Heart left ventricle (tissue), 16 donors: Measurements from ENCODE around the gene LZTFL1. TPM values are rescaled to one million over a fixed set of nuclear protein-coding genes. Genes with fewer than 3 reads are reported as not detected.

Experiments used
- ATAC-seq, 4 donors: fragments of 200-7000 bp; cut with Tn5 transposase; one replicate each; pipeline ENCODE4 v1.9.1; 2020 to 2022; ENCODE audit warnings: moderate library complexity in 4 of 4, mild to moderate bottlenecking in 3 of 4, moderate number of reproducible peaks in 1 of 4
- DNase-seq, 5 donors: peaks; one replicate each; pipeline ENCODE4 v3.0.0-alpha.2; 2020
- H3K27ac ChIP-seq, 12 donors: fragments of 200-600 bp; sonication (generic) in 4 of 12; one replicate each; pipeline versions ENCODE4 v1.5.0 to v1.8.0; 2016 to 2022; ENCODE audit warnings: mild to moderate bottlenecking in 2 of 12
- H3K27me3 ChIP-seq, 9 donors: fragments of 200-600 bp; sonication (generic) in 2 of 9; one replicate each; pipeline versions ENCODE4 v1.5.1 to v1.8.0; 2016 to 2022; ENCODE audit warnings: mild to moderate bottlenecking in 3 of 9
- H3K36me3 ChIP-seq, 9 donors: fragments of 200-600 bp; sonication (generic) in 2 of 9; one replicate each; pipeline versions ENCODE4 v1.5.0 to v1.8.0; 2018 to 2022; ENCODE audit warnings: mild to moderate bottlenecking in 2 of 9
- H3K4me1 ChIP-seq, 12 donors: fragments of 200-600 bp; sonication (generic) in 4 of 12; one replicate each; pipeline versions ENCODE4 v1.5.0 to v1.8.0; 2016 to 2022; ENCODE audit warnings: mild to moderate bottlenecking in 3 of 12
- H3K4me3 ChIP-seq, 12 donors: fragments of 200-600 bp; sonication (generic) in 4 of 12; one replicate each; pipeline versions ENCODE4 v1.5.0 to v1.8.0; 2017 to 2022; ENCODE audit warnings: mild to moderate bottlenecking in 9 of 12, moderate library complexity in 4 of 12
- H3K9me3 ChIP-seq, 12 donors: fragments of 200-600 bp; sonication (generic) in 4 of 12; one replicate each; pipeline versions ENCODE4 v1.5.0 to v1.8.0; 2016 to 2022; ENCODE audit warnings: mild to moderate bottlenecking in 1 of 12
- POLR2A ChIP-seq, 2 donors: fragments of 450-650 bp; IDR thresholded peaks; one replicate each; pipeline ENCODE4 v1.6.1; 2017; ENCODE audit warnings: antibody characterized with exemption in 2 of 2, mild to moderate bottlenecking in 2 of 2, moderate library complexity in 2 of 2
- WGBS, 4 donors: extraction: QIAGEN DNeasy Blood & Tissue Kit in 2 of 4; methylation state at CpG; one replicate each; pipeline versions ENCODE4 v1.1.5 to v1.1.7; 2013 to 2018; 5-methylcytosine and 5-hydroxymethylcytosine counted together
- intact Hi-C, 10 donors: fragments of 100-400 bp; cut with DNase I; formaldehyde crosslinking; loops; one replicate each; pipeline versions ENCODE4 v1.11.1 to v1.14.2; 2022
- polyA plus RNA-seq, 2 donors: library from polyadenylated mRNA; stranded (reverse); fragments of 200-250 nt; gene quantifications; one replicate each; pipeline ENCODE4 v1.2.3, GENCODE V29; 2013
- total RNA-seq, 9 donors: library from RNA; depleted of rRNA in 2 of 9; stranded (reverse); fragments of >200 nt in 2 of 9; fragmentation: NEBNext Ultra II Directional in 3 of 9; extraction: Animal tissue kit (Norgen Biotek cat#: 25700) in 3 of 9; gene quantifications; one replicate each; pipeline versions ENCODE4 v1.1.0 to v1.2.4, GENCODE V29; 2016 to 2023
- TF ChIP-seq, protein P1 (sequence below), 12 donors: fragments of 200-600 bp; sonication (generic) in 4 of 12; IDR thresholded peaks; one replicate each; pipeline versions ENCODE4 v1.5.0 to v1.8.0; 2018 to 2022; ENCODE audit warnings: antibody characterized with exemption in 12 of 12, mild to moderate bottlenecking in 5 of 12
- donor health status: ischemic (EF 13 %, LVEDD 7.1; RV severe dilation, severe dysfunction).
- donor health status: healthy with polysubstance abuse.
- donor health status: DM: no; HTN: yes; CAD: no.
- donor health status: DM: no; HTN: no; CAD: no.
- donor health status: ischemic (EF 25% LVEDD 6.9; RV normal size, moderate dysfunction).
- donor health status: ischemic (EF 25% LVEDD 5.7; RV mildly dilated, moderate dysfunction).
- donor health status: healthy.
- donor health status: DM: yes; HTN: yes; CAD: no.
- donor health status: ischemic (EF 35%, LVEDD 5.7; RV mildly dilated, moderate dysfunction).
- donor health status: nonischemic (EF 11% LVEDD 7.7; RV severe dilation, severe dysfunction).
- donor health status: DM: yes; HTN: yes; CAD: no.
- donor health status: PGD.
- donor health status: ischemic (EF 29% LVEDD 5.4; RV normal size, mild dysfunction).
- donor health status: nonischemic (EF 23%, LVEDD 6.1; RV moderate dilation, normal function).

LZTFL1 gene
- total and polyA plus RNA-seq, 11 donors: 1.7 to 13.1 (median 8.8) TPM

DNA sequence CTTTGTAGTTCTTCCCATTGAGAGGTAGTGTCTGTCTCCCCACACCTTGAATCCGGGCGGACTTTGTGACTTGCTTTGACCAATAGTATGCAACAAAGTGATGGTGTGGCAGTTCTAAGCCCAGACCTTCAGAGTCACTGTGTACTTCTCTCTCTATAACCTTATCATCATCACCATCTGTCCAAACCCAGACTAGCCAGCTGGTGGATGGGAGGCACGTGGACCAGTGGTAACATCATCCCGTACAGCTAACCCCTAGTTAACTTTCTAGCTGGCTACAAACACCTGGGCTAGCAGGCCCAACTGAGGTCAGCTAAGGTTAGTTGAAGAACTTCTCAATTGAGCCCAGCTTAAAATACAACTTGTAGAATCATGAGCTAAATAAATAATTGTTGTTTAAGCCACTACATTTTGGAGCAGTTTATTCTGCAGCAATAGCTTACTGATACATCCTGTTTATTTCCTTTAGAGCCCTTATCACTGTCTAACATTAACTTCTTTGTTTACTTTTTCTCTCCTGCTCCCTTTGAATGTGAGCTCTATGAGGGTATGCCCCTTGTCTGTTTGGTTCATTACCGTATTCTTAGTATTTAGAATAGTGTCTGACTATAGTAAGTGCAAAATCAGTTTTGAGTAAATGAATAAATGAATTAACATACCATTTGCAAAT, 32.9 kb upstream of the LZTFL1 start:
- no peak overlapping the region for H3K27ac ChIP-seq
- ATAC-seq (no peak), DNase-seq (no peak)
- WGBS, 4 donors: 79 to 89% (median 84%) methylated on average over 4 to 5 of the region's 5 CpGs
- no peaks in the 10 kb centered on the region for H3K36me3 ChIP-seq
- H3K4me3 ChIP-seq: no peak overlapping the region
- intact Hi-C loops: no loop called here
- H3K27me3 ChIP-seq: no peaks in the 10 kb centered on the region
- TF ChIP-seq, protein P1, sequence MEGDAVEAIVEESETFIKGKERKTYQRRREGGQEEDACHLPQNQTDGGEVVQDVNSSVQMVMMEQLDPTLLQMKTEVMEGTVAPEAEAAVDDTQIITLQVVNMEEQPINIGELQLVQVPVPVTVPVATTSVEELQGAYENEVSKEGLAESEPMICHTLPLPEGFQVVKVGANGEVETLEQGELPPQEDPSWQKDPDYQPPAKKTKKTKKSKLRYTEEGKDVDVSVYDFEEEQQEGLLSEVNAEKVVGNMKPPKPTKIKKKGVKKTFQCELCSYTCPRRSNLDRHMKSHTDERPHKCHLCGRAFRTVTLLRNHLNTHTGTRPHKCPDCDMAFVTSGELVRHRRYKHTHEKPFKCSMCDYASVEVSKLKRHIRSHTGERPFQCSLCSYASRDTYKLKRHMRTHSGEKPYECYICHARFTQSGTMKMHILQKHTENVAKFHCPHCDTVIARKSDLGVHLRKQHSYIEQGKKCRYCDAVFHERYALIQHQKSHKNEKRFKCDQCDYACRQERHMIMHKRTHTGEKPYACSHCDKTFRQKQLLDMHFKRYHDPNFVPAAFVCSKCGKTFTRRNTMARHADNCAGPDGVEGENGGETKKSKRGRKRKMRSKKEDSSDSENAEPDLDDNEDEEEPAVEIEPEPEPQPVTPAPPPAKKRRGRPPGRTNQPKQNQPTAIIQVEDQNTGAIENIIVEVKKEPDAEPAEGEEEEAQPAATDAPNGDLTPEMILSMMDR (IDR thresholded peaks at IDR 0.05): no peak
- TF ChIP-seq POLR2A (IDR thresholded peaks at IDR 0.05): no peak
- H3K4me1 ChIP-seq: no peaks in the 10 kb centered on the region
- H3K9me3 ChIP-seq: no peaks in the 10 kb centered on the region

DNA sequence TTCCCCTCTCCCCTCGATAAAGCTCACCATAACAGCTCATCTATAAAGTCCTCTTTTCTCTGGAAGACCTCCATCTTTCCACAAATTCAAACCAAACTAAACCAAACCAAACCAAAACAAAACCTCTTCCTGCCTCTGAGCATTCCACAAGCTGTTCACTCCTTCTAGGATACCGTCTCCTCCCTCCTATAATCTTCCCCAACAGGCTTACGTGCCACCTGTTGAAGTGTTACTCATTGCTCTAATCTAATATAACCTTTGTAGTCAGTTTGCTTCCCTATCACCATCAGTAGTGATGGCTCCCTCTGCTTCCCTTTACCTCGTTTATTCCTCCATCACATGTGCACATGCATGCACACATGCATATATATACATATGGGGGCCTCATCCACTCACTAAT, 31.7 kb upstream of the LZTFL1 start:
- H3K27ac ChIP-seq: no peak overlapping the region
- no peaks in the 10 kb centered on the region for H3K27me3 ChIP-seq
- no peaks in the 10 kb centered on the region for H3K4me1 ChIP-seq
- ATAC-seq (no peak), DNase-seq (no peak)
- no peak overlapping the region for H3K4me3 ChIP-seq
- no peak for TF ChIP-seq POLR2A (IDR thresholded peaks at IDR 0.05)
- TF ChIP-seq, protein P1 (IDR thresholded peaks at IDR 0.05): no peak
- 76 to 80% (median 78%) methylated on average over 4 of the region's 4 CpGs for WGBS, 4 donors
- H3K36me3 ChIP-seq: no peaks in the 10 kb centered on the region
- intact Hi-C loops: no loop called here
- H3K9me3 ChIP-seq: no peaks in the 10 kb centered on the region

DNA sequence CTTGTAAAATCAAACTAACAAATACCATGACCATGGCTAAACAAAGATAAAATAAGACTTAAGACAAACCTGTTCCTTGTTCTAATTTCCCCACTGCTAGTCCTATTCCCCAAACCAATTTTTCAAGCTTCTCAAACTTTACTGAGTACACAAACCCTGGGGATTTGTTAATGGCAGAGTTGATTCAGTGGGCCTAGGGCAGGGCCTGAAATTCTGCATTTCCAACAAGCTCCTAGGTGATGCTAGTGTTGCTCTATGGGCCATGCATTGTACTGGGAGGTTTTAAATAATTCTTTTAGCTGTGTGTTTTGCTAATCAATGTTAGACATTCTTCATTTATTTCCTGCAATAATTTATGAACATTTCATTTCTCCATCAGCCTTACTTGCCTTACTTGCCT, 31.1 kb upstream of the LZTFL1 start:
- no peaks in the 10 kb centered on the region for H3K36me3 ChIP-seq
- no peak for TF ChIP-seq POLR2A (IDR thresholded peaks at IDR 0.05)
- TF ChIP-seq, protein P1 (IDR thresholded peaks at IDR 0.05): no peak

DNA sequence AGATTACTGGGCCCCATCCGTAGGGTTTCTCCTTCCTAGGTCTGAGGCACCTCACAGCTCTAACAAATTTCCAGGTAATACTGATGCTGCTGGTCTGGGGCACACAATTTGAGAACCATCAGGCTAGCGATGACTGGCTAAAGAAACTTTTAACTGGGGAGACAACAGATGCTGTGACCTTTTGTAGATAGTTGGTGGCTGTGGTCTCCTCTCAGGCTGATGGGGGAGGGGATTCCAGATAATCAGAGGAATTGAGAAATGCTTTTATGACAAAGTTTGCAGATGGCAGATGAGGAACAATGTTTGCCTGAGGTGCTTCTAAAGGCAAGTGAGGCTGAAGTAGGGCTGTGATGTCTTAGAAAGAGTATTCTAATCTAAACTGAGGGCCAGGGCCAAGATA, 30.6 kb upstream of the LZTFL1 start:
- Histone ChIP-seq H3K27ac (no peak overlapping the region), H3K4me1 (no peaks in the 10 kb centered on the region), H3K4me3 (no peak overlapping the region), H3K36me3 (no peaks in the 10 kb centered on the region), H3K27me3 (no peaks in the 10 kb centered on the region), H3K9me3 (no peaks in the 10 kb centered on the region)
- WGBS, 4 donors: 67 to 81% (median 75%) methylated on average over 2 of the region's 2 CpGs
- TF ChIP-seq POLR2A (IDR thresholded peaks at IDR 0.05): no peak
- TF ChIP-seq, protein P1 (IDR thresholded peaks at IDR 0.05): no peak
- no peak for DNase-seq
- ATAC-seq: no peak
- intact Hi-C loops: no loop called here

More for the DNA sequence above, 31.1 kb upstream of the LZTFL1 start:
- H3K27me3 ChIP-seq: no peaks in the 10 kb centered on the region
- H3K9me3 ChIP-seq: no peaks in the 10 kb centered on the region
- ATAC-seq (no peak), DNase-seq (no peak)
- H3K27ac ChIP-seq: no peak overlapping the region
- no peak overlapping the region for H3K4me3 ChIP-seq
- H3K4me1 ChIP-seq: no peaks in the 10 kb centered on the region
- intact Hi-C loops: no loop called here
